ENCODE measurements around the gene RBBP8.

- no peak for TF ChIP-seq GLIS3 (CRISPR knock-in tag; IDR thresholded peaks at IDR 0.05)
- TF ChIP-seq TOX (CRISPR knock-in tag; IDR thresholded peaks at IDR 0.05; ENCODE audit: borderline replicate concordance): 0 out of 2 replicates have a peak, but pooled peaks have one; percentile 31
- peak; percentile 66; the same call in 1 of the 2 replicates for TF ChIP-seq ZNF70 (CRISPR knock-in tag; IDR thresholded peaks at IDR 0.05)
- TF ChIP-seq CSDC2 (CRISPR knock-in tag; IDR thresholded peaks at IDR 0.05): no peak
- no peak for TF ChIP-seq BACH2 (CRISPR knock-in tag; IDR thresholded peaks at IDR 0.05; ENCODE audit: borderline replicate concordance)
- TF ChIP-seq OSR1 (CRISPR knock-in tag; IDR thresholded peaks at IDR 0.05): no peak
- TF ChIP-seq RARB (CRISPR knock-in tag; IDR thresholded peaks at IDR 0.05): no peak
- no peak for TF ChIP-seq PATZ1 (CRISPR knock-in tag; IDR thresholded peaks at IDR 0.05; ENCODE audit: borderline replicate concordance)
- TF ChIP-seq, protein P1, sequence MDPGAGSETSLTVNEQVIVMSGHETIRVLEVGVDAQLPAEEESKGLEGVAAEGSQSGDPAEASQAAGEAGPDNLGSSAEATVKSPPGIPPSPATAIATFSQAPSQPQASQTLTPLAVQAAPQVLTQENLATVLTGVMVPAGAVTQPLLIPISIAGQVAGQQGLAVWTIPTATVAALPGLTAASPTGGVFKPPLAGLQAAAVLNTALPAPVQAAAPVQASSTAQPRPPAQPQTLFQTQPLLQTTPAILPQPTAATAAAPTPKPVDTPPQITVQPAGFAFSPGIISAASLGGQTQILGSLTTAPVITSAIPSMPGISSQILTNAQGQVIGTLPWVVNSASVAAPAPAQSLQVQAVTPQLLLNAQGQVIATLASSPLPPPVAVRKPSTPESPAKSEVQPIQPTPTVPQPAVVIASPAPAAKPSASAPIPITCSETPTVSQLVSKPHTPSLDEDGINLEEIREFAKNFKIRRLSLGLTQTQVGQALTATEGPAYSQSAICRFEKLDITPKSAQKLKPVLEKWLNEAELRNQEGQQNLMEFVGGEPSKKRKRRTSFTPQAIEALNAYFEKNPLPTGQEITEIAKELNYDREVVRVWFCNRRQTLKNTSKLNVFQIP (CRISPR knock-in tag; IDR thresholded peaks at IDR 0.05; ENCODE audit: borderline replicate concordance, low read depth): no peak
- TF ChIP-seq ARNTL (CRISPR knock-in tag; IDR thresholded peaks at IDR 0.05; ENCODE audit: borderline replicate concordance, low read depth): no peak
- TF ChIP-seq PPARA (CRISPR knock-in tag; IDR thresholded peaks at IDR 0.05; ENCODE audit: borderline replicate concordance): no peak
- no peak for TF ChIP-seq ZFP3 (CRISPR knock-in tag; IDR thresholded peaks at IDR 0.05)
These were observed 44.9 kb downstream of the RBBP8 start for GRCh38 chr18:22977847-22978701.

All from SK-N-SH treated with all-trans-retinoic acid at 6 μM for 48 hours (cell line).